Stimulated activated CD4-positive, alpha-beta T cell treated with anti-CD3 and anti-CD28 coated beads, Interleukin-15, amount 100 ng/mL, for 48 hours (primary cell): Measurements from ENCODE around the gene ANKRD23.
A peak's percentile ranks its signal among the peaks of the same experiment; 100 is the strongest.
"Not testable (repeated sequence)": the region's sequence is repeated elsewhere in the genome, so short reads cannot be mapped to it uniquely, and the experiment has no call there.

ENCODE experiments used
- DNase-seq, 2 donors: peaks; one replicate each; pipeline ENCODE4 v3.0.0-alpha.2; 2020; ENCODE audit warnings: low read depth in 2 of 2

The ANKRD23 gene

GRCh38 chr2:96863575-96864342, 19.9 kb upstream of the ANKRD23 start:
- no peak for DNase-seq

- not testable (repeated sequence) for DNase-seq
Measured at GRCh38 chr2:96863056-96863455, 19.2 kb upstream of the ANKRD23 start.

GRCh38 chr2:96861074-96861473, 17.3 kb upstream of the ANKRD23 start:
- no peak for DNase-seq

GRCh38 chr2:96860065-96861029, 16.5 kb upstream of the ANKRD23 start:
- no peak for DNase-seq

GRCh38 chr2:96859681-96860064, 15.9 kb upstream of the ANKRD23 start:
- DNase-seq = no peak

- DNase-seq = no peak
Measured at GRCh38 chr2:96859099-96859649, 15.4 kb upstream of the ANKRD23 start.

- DNase-seq = peak; percentile 96 to 97
Measured at GRCh38 chr2:96857667-96858372, 14.0 kb upstream of the ANKRD23 start, which contains the start of gene ANKRD39. TSS of gene ANKRD39 (minus strand) at chr2:96858016. CDS start at chr2:96857987, 29 bp downstream.

GRCh38 chr2:96856776-96857666, 13.2 kb upstream of the ANKRD23 start:
- DNase-seq = no peak

GRCh38 chr2:96853321-96853720, 9.5 kb upstream of the ANKRD23 start:
- DNase-seq = no peak

GRCh38 chr2:96852667-96853066, 8.8 kb upstream of the ANKRD23 start:
- no peak for DNase-seq

- DNase-seq = no peak
Measured at GRCh38 chr2:96848264-96848663, 4.4 kb upstream of the ANKRD23 start.

- no peak for DNase-seq
Measured at GRCh38 chr2:96847586-96847985, 3.8 kb upstream of the ANKRD23 start.

- DNase-seq = no peak
Measured at GRCh38 chr2:96846825-96847224, 3.0 kb upstream of the ANKRD23 start.

GRCh38 chr2:96844405-96844808, 586 bp upstream of the ANKRD23 start:
- no peak for DNase-seq

GRCh38 chr2:96842600-96842999, 1.2 kb downstream of the ANKRD23 start:
- no peak for DNase-seq

GRCh38 chr2:96841701-96842495, 1.9 kb downstream of the ANKRD23 start:
- DNase-seq = no peak

- no peak for DNase-seq
Measured at GRCh38 chr2:96839875-96840850, 3.7 kb downstream of the ANKRD23 start.

- DNase-seq = peak; percentile 63 to 67
Measured at GRCh38 chr2:96839293-96839874, 4.4 kb downstream of the ANKRD23 start.
